ENCODE data around the gene NFKBIE. TPM values are rescaled to one million over a fixed set of nuclear protein-coding genes. Genes with fewer than 3 reads are reported as not detected.

The NFKBIE gene
- total and polyA plus RNA-seq, 4 donors = 3.7 to 4.9 (median 4.7) TPM

GRCh38 chr6:44221291-44221960 lies 43.9 kb downstream of the NFKBIE start (continued):
- TF ChIP-seq CTCF (IDR thresholded peaks at IDR 0.05; ENCODE audit: low read depth, low read length, missing input control) = peak; percentile 90

GRCh38 chr6:44220913-44221290 lies 44.4 kb downstream of the NFKBIE start:
- peaks cover 44 to 86% (median 66%) of the 10 kb centered on the region in 4 donors for H3K4me1 ChIP-seq (ENCODE audit: control insufficient read depth in 4 of 4, insufficient read depth in 4 of 4, low read length in 3 of 4)
- no peak for DNase-seq (ENCODE audit: low spot score)
- H3K4me3 ChIP-seq (ENCODE audit: low read depth in 1 of 3, low read length in 3 of 3) = no peak overlapping the region
- 87% methylated on average over 4 of the region's 4 CpGs for WGBS
- no peak for TF ChIP-seq NR2F2 (IDR thresholded peaks at IDR 0.05)
- no peak for TF ChIP-seq HNF4G (IDR thresholded peaks at IDR 0.05)
- TF ChIP-seq TAF1 (conservative IDR thresholded peaks at IDR 0.05) = no peak
- no peak for TF ChIP-seq MAX (IDR thresholded peaks at IDR 0.05)
- TF ChIP-seq YY1 (IDR thresholded peaks at IDR 0.05) = no peak
- TF ChIP-seq SP1 (IDR thresholded peaks at IDR 0.05) = no peak
- no peaks in the 10 kb centered on the region for H3K27me3 ChIP-seq (ENCODE audit: control insufficient read depth in 4 of 4, insufficient read depth in 4 of 4, low read length in 3 of 4)
- H3K27ac ChIP-seq (ENCODE audit: low read depth in 1 of 2, low read length in 2 of 2) = peak overlapping the region; percentile 89 to 95
- no peaks in the 10 kb centered on the region for H3K36me3 ChIP-seq (ENCODE audit: control insufficient read depth in 4 of 4, insufficient read depth in 3 of 4, low read depth in 1 of 4, low read length in 3 of 4)
- no peak overlapping the region for H3K9ac ChIP-seq (ENCODE audit: low read depth in 1 of 2, low read length in 2 of 2)
- no peaks in the 10 kb centered on the region for H3K9me3 ChIP-seq (ENCODE audit: control insufficient read depth in 4 of 4, low read length in 3 of 4)

GRCh38 chr6:44219815-44220784 lies 45.3 kb downstream of the NFKBIE start:
- no peak for DNase-seq (ENCODE audit: low spot score)
- Histone ChIP-seq H3K4me1 (ENCODE audit: control insufficient read depth in 4 of 4, insufficient read depth in 4 of 4, low read length in 3 of 4) (peaks cover 41 to 78% (median 58%) of the 10 kb centered on the region in 4 donors), H3K9ac (ENCODE audit: low read depth in 1 of 2, low read length in 2 of 2) (peak overlapping the region; percentile 59 to 61), H3K9me3 (ENCODE audit: control insufficient read depth in 4 of 4, low read length in 3 of 4) (no peaks in the 10 kb centered on the region), H3K36me3 (ENCODE audit: control insufficient read depth in 4 of 4, insufficient read depth in 3 of 4, low read depth in 1 of 4, low read length in 3 of 4) (no peaks in the 10 kb centered on the region), H3K27ac (ENCODE audit: low read depth in 1 of 2, low read length in 2 of 2) (peak overlapping the region; percentile 86 to 95), H3K27me3 (ENCODE audit: control insufficient read depth in 4 of 4, insufficient read depth in 4 of 4, low read length in 3 of 4) (no peaks in the 10 kb centered on the region), H3K4me3 (ENCODE audit: low read depth in 1 of 3, low read length in 3 of 3) (peak overlapping the region in 1 of 3 donors; percentile 57)
- WGBS = 58% methylated on average over 28 of the region's 28 CpGs
- TF ChIP-seq NR2F2 (IDR thresholded peaks at IDR 0.05) (no peak), RXRA (IDR thresholded peaks at IDR 0.05) (no peak), GABPA (IDR thresholded peaks at IDR 0.05 in 1 of 2, conservative IDR thresholded peaks at IDR 0.05 in 1 of 2) (no peak), JUND (IDR thresholded peaks at IDR 0.05) (no peak), RAD21 (IDR thresholded peaks at IDR 0.05) (no peak), REST (IDR thresholded peaks at IDR 0.05) (no peak), TAF1 (conservative IDR thresholded peaks at IDR 0.05) (no peak), SP1 (IDR thresholded peaks at IDR 0.05) (no peak), CTCF (IDR thresholded peaks at IDR 0.05; ENCODE audit: low read depth, low read length, missing input control) (no peak), ZBTB33 (IDR thresholded peaks at IDR 0.05) (no peak), HNF4A (conservative IDR thresholded peaks at IDR 0.05) (no peak), YY1 (IDR thresholded peaks at IDR 0.05) (no peak), FOXA2 (IDR thresholded peaks at IDR 0.05) (no peak), ATF3 (IDR thresholded peaks at IDR 0.05) (no peak), HNF4G (IDR thresholded peaks at IDR 0.05) (no peak)

Measured in liver (tissue), 9 donors.